Upper lobe of right lung (tissue), 1 donor: ENCODE measurements around the gene DNAJC10. TPM values are rescaled to one million over a fixed set of nuclear protein-coding genes. Genes with fewer than 3 reads are reported as not detected.
A peak's percentile ranks its signal among the peaks of the same experiment; 100 is the strongest.

Experiments used
- ATAC-seq: fragments of 200-7000 bp; cut with Tn5 transposase; one replicate; pipeline ENCODE4 v1.9.1; 2020; ENCODE audit warnings: mild to moderate bottlenecking, moderate library complexity
- DNase-seq: peaks from one replicate; pipeline ENCODE4 v3.0.0-alpha.2; 2020
- H3K27ac ChIP-seq: fragments of 200-600 bp; one replicate; pipeline ENCODE4 v1.8.0; 2022
- H3K27me3 ChIP-seq: fragments of 200-600 bp; one replicate; pipeline ENCODE4 v1.8.0; 2022; ENCODE audit warnings: mild to moderate bottlenecking
- H3K36me3 ChIP-seq: fragments of 200-600 bp; one replicate; pipeline ENCODE4 v1.8.0; 2022
- H3K4me1 ChIP-seq: fragments of 200-600 bp; one replicate; pipeline ENCODE4 v1.8.0; 2022
- H3K4me3 ChIP-seq: fragments of 200-600 bp; one replicate; pipeline ENCODE4 v1.8.0; 2022; ENCODE audit warnings: mild to moderate bottlenecking
- H3K9me3 ChIP-seq: fragments of 200-600 bp; one replicate; pipeline ENCODE4 v1.8.0; 2022
- CTCF ChIP-seq: fragments of 200-600 bp; IDR thresholded peaks from one replicate; pipeline ENCODE4 v1.8.0; 2022; ENCODE audit warnings: antibody characterized with exemption
- intact Hi-C: fragments of 100-400 bp; cut with DNase I; formaldehyde crosslinking; loops from one replicate; pipeline ENCODE4 v1.11.0; 2022
- total RNA-seq: library from RNA; stranded (reverse); fragmentation: NEBNext Ultra II Directional; extraction: Animal tissue kit (Norgen Biotek cat#: 25700); gene quantifications from one replicate; pipeline ENCODE4 v1.2.1, GENCODE V29; 2021
- donor health status: DM: no; HTN: yes; CAD: no; lungs with severe emphysema.

The DNAJC10 gene
- total RNA-seq, 1 donor from 2014 or later, result 79.9 TPM

GRCh38 chr2:182695776-182696175, 20.3 kb upstream of the DNAJC10 start:
- Histone ChIP-seq H3K9me3 (no peaks in the 10 kb centered on the region), H3K4me3 (no peak overlapping the region), H3K36me3 (no peaks in the 10 kb centered on the region), H3K27me3 (no peaks in the 10 kb centered on the region), H3K27ac (no peak overlapping the region), H3K4me1 (no peaks in the 10 kb centered on the region)
- no peak for ATAC-seq
- intact Hi-C loops, result no loop called here
- no peak for DNase-seq
- TF ChIP-seq CTCF, result no peak

DNA sequence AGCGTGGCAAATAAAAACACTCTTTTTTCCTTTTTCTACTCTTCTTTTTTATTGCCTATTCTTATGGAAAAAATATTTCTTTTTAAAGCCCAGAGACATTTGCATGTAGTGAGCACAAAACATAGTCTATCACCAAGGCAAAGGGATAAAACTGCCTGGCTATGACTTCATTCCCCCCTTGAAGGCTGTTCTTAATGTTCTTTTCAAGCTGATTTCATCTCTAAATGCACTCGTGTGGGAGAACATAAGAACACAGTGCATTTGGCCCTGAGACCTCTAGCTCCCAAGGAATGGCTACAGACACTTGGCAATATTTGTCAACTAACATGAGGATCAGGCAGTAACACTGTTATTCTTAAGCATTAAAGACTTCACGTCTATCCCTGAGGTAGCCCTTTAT, 17.4 kb upstream of the DNAJC10 start:
- H3K9me3 ChIP-seq, result no peaks in the 10 kb centered on the region
- ATAC-seq (no peak), DNase-seq (no peak)
- no peak overlapping the region for H3K27ac ChIP-seq
- no peaks in the 10 kb centered on the region for H3K27me3 ChIP-seq
- no peaks in the 10 kb centered on the region for H3K4me1 ChIP-seq
- intact Hi-C loops, result no loop called here
- TF ChIP-seq CTCF, result no peak
- no peaks in the 10 kb centered on the region for H3K36me3 ChIP-seq
- H3K4me3 ChIP-seq, result no peak overlapping the region

- Histone ChIP-seq H3K4me3 (no peak overlapping the region), H3K27ac (no peak overlapping the region), H3K27me3 (no peaks in the 10 kb centered on the region), H3K36me3 (no peaks in the 10 kb centered on the region), H3K9me3 (no peaks in the 10 kb centered on the region), H3K4me1 (no peaks in the 10 kb centered on the region)
- DNase-seq, result no peak
- intact Hi-C loops, result no loop called here
- no peak for TF ChIP-seq CTCF
- no peak for ATAC-seq
Measured at GRCh38 chr2:182705761-182706160, 10.3 kb upstream of the DNAJC10 start.

DNA sequence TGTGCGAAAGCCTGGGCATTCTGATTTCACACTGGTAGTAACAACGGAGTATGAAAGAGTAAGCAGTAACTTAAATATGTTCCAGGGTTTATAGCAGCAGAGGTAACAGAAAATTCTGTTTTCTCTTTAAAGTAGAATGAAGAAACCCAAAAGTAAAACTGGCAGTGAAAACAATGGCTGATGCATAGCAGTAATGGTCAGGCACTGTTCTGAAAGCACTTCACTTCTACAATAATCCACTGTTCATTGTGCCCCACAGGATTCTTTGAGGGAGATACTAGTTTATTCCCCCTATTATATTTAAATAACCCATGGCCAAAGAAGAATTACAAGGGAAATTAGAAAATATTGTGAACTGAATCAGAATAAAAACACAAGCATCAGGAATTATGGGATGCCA, 9.3 kb upstream of the DNAJC10 start:
- no peak for TF ChIP-seq CTCF
- ATAC-seq (no peak), DNase-seq (no peak)
- Histone ChIP-seq H3K4me1 (no peaks in the 10 kb centered on the region), H3K27ac (no peak overlapping the region), H3K36me3 (no peaks in the 10 kb centered on the region), H3K4me3 (no peak overlapping the region), H3K27me3 (no peaks in the 10 kb centered on the region), H3K9me3 (no peaks in the 10 kb centered on the region)
- intact Hi-C loops, result no loop called here

DNA sequence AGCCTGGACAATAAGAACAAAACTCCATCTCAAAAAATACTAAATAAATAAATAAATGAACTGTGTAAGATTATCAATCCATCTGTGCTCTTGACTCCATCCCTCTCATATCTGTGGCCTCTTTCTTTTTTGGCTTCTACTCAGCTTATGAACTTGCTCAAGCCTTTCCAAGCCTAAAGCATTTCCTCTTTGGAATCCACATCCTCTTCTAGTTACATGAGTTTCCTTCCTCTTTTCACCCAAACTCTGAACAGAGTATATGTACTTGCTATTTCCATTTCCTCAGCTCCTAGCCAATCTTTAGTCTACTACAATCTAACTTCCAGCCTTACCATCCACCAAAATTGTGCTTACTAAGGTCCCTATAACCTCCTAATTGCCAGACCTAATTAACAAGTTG, 2.5 kb upstream of the DNAJC10 start:
- intact Hi-C loops, result no loop called here
- DNase-seq (no peak), ATAC-seq (peak; percentile 7)
- H3K4me1 ChIP-seq, result peaks cover 13% of the 10 kb centered on the region
- no peaks in the 10 kb centered on the region for H3K27me3 ChIP-seq
- no peak for TF ChIP-seq CTCF
- H3K4me3 ChIP-seq, result no peak overlapping the region
- no peaks in the 10 kb centered on the region for H3K36me3 ChIP-seq
- H3K9me3 ChIP-seq, result no peaks in the 10 kb centered on the region
- H3K27ac ChIP-seq, result no peak overlapping the region
